Thoracic aorta (tissue), 2 donors: ENCODE measurements around the gene STXBP6. TPM values are rescaled to one million over a fixed set of nuclear protein-coding genes. Genes with fewer than 3 reads are reported as not detected.
"Not testable (repeated sequence)": the region's sequence is repeated elsewhere in the genome, so short reads cannot be mapped to it uniquely, and the experiment has no call there.

Experiments used
- ATAC-seq: fragments of 150-250 bp; one replicate; pipeline ENCODE4 v1.8.0; 2017; ENCODE audit warnings: low read depth; ENCODE audit not compliant: insufficient number of reproducible peaks, low FRiP score
- DNase-seq: peaks from one replicate; pipeline ENCODE4 v3.0.0-alpha.2; 2020; ENCODE audit warnings: low spot score
- H3K27ac ChIP-seq, 2 donors: fragments of 200-600 bp; sonication (generic); 1 replicate in 1 of 2; 2 replicates in 1 of 2; pipeline ENCODE4 v1.5.1; 2016; ENCODE audit warnings: mild to moderate bottlenecking in 2 of 2, moderate library complexity in 2 of 2
- H3K27me3 ChIP-seq: fragments of 200-600 bp; sonication (generic); replicated peaks from 2 replicates; pipeline ENCODE4 v1.6.0; 2016; ENCODE audit warnings: mild to moderate bottlenecking; ENCODE audit not compliant: insufficient read depth
- H3K36me3 ChIP-seq: fragments of 200-600 bp; sonication (generic); one replicate; pipeline ENCODE4 v1.5.1; 2016
- H3K4me1 ChIP-seq, 2 donors: fragments of 200-600 bp; sonication (generic); 1 replicate in 1 of 2; 2 replicates in 1 of 2; pipeline versions ENCODE4 v1.5.1 to v1.6.0; 2016; ENCODE audit warnings: low read depth in 2 of 2, mild to moderate bottlenecking in 1 of 2; ENCODE audit not compliant: control insufficient read depth in 1 of 2
- H3K4me3 ChIP-seq: fragments of 200-600 bp; sonication (generic); 2 replicates; pipeline ENCODE4 v1.5.1; 2016; ENCODE audit warnings: mild to moderate bottlenecking
- H3K9me3 ChIP-seq: fragments of 200-600 bp; sonication (generic); 2 replicates; pipeline ENCODE4 v1.5.1; 2016
- CTCF ChIP-seq: fragments of 200-600 bp; sonication (generic); IDR thresholded peaks from one replicate; pipeline ENCODE4 v1.5.1; 2019; ENCODE audit warnings: antibody characterized with exemption
- total RNA-seq, 2 donors: library from RNA; depleted of rRNA; stranded (reverse); fragments of >200 nt; gene quantifications; one replicate each; pipeline versions ENCODE4 v1.1.0 to v1.2.3, GENCODE V29; 2016

STXBP6 gene
- total RNA-seq, 2 donors from 2014 or later: 3.1 to 4.4 TPM

- Histone ChIP-seq H3K9me3 (no peaks in the 10 kb centered on the region), H3K36me3 (no peaks in the 10 kb centered on the region), H3K27me3 (no peaks in the 10 kb centered on the region), H3K4me3 (no peak overlapping the region), H3K27ac (no peak overlapping the region), H3K4me1 (peaks cover 9 to 24% of the 10 kb centered on the region in 2 donors)
- DNase-seq: no peak
- no peak for TF ChIP-seq CTCF
- no peak for ATAC-seq
These were observed 85.4 kb downstream of the STXBP6 start for GRCh38 chr14:24964591-24964990.

GRCh38 chr14:24964048-24964447, 85.9 kb downstream of the STXBP6 start:
- H3K4me1 ChIP-seq: peaks cover 9 to 29% of the 10 kb centered on the region in 2 donors
- H3K36me3 ChIP-seq: no peaks in the 10 kb centered on the region
- no peak for DNase-seq
- H3K27me3 ChIP-seq: no peaks in the 10 kb centered on the region
- H3K4me3 ChIP-seq: no peak overlapping the region
- TF ChIP-seq CTCF: no peak
- no peak overlapping the region for H3K27ac ChIP-seq
- ATAC-seq: no peak
- H3K9me3 ChIP-seq: no peaks in the 10 kb centered on the region

DNA sequence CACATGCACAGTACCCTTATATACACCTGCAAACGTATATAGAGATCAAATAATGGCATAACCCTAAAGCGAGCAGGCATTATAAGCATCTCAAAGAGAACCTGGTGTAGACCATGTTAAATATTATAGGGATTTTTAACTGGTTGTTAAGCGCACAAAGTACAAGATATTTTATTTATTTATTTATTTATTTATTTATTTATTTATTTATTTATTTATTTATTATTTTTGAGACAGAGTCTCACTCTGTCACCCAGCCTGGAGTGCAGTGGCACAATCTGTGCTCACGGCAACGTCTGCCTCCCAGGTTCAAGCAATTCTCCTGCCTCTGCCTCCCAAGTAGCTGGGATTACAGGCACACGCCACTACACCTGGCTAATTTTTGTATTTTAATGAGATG, 87.8 kb downstream of the STXBP6 start:
- not testable (repeated sequence) for H3K9me3 ChIP-seq, H3K4me3 ChIP-seq, H3K36me3 ChIP-seq, DNase-seq, ATAC-seq, H3K27me3 ChIP-seq, H3K27ac ChIP-seq
- peaks cover 9 to 39% of the 10 kb centered on the region in 2 donors for H3K4me1 ChIP-seq

GRCh38 chr14:24960816-24961215, 89.1 kb downstream of the STXBP6 start:
- H3K4me1 ChIP-seq: peaks cover 4 to 27% of the 10 kb centered on the region in 2 donors
- H3K27ac ChIP-seq: no peak overlapping the region
- no peak for TF ChIP-seq CTCF
- ATAC-seq: no peak
- H3K36me3 ChIP-seq: no peaks in the 10 kb centered on the region
- H3K9me3 ChIP-seq: no peaks in the 10 kb centered on the region
- no peaks in the 10 kb centered on the region for H3K27me3 ChIP-seq
- H3K4me3 ChIP-seq: no peak overlapping the region
- DNase-seq: no peak

GRCh38 chr14:24959791-24960331, 90.1 kb downstream of the STXBP6 start:
- H3K36me3 ChIP-seq: no peaks in the 10 kb centered on the region
- TF ChIP-seq CTCF: no peak
- no peaks in the 10 kb centered on the region for H3K9me3 ChIP-seq
- H3K4me3 ChIP-seq: no peak overlapping the region
- no peaks in the 10 kb centered on the region for H3K27me3 ChIP-seq
- peaks cover 0 to 20% of the 10 kb centered on the region in 2 donors for H3K4me1 ChIP-seq
- ATAC-seq (no peak), DNase-seq (no peak)
- H3K27ac ChIP-seq: no peak overlapping the region

GRCh38 chr14:24958271-24958670, 91.7 kb downstream of the STXBP6 start:
- Histone ChIP-seq H3K36me3 (no peaks in the 10 kb centered on the region), H3K27ac (no peak overlapping the region), H3K9me3 (no peaks in the 10 kb centered on the region), H3K27me3 (no peaks in the 10 kb centered on the region), H3K4me1 (peaks cover 0 to 17% of the 10 kb centered on the region in 2 donors), H3K4me3 (no peak overlapping the region)
- ATAC-seq (no peak), DNase-seq (no peak)
- TF ChIP-seq CTCF: no peak
